ENCODE results near the gene STIP1. TPM values are rescaled to one million over a fixed set of nuclear protein-coding genes. Genes with fewer than 3 reads are reported as not detected.

The STIP1 gene
- total and polyA plus RNA-seq, 9 of the 15 experiments (the other 6 are each of a cell fraction or from before 2014, with no cell fraction given): 58.1 to 465 (median 346) TPM

DNA sequence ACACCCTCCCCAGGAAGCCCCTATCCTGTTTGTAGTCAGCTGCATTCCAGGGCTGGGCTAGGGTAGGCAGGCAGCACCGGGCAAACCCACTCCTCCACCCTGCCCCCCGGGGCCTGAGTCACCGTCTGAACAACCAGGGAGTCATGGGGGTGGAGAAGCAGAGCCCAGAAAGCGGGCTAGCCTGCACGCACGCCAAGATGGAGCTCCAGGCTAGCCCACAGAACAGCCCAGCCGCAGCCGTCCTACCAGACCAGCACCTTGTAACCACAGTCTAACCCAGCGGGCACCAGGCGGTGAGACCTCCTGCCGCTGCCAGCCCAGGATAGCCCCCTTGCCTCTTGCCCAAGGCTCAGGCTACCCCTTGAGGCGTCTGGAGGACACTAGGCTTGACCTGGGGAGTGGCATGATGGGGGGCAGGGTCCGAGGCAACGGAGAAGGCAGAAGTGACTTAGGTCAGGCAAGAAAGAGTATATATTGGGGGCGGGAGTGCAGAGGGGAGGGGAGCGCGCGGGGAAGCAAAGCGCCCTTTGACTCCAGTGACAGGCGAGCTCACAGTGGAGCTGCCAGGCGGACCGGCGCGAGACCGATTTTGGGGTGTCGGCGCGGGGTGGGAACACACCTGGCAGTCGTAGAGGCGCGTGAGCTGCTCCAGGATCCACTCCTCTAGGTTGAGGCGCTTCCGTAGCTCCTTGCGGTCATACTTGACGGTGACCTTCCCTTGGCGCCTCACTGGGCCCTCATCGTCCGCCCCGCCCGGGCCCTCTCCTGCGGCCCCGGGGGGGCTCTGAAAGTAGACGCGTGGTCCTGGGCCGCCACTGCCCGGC lies 60.0 kb downstream of the STIP1 start (continued):
- no peak for TF ChIP-seq ZNF764 (CRISPR knock-in tag; IDR thresholded peaks at IDR 0.05; ENCODE audit: low read depth)
- TF ChIP-seq, protein P1, sequence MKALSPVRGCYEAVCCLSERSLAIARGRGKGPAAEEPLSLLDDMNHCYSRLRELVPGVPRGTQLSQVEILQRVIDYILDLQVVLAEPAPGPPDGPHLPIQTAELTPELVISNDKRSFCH (CRISPR knock-in tag; IDR thresholded peaks at IDR 0.05): no peak
- TF ChIP-seq, protein P1 (tag; IDR thresholded peaks at IDR 0.05): no peak
- peak in 1 of 2 experiments; percentile 85; a peak in 2 of 4 replicates for TF ChIP-seq TEAD1 (CRISPR knock-in tag; IDR thresholded peaks at IDR 0.05)
- TF ChIP-seq, protein P2, sequence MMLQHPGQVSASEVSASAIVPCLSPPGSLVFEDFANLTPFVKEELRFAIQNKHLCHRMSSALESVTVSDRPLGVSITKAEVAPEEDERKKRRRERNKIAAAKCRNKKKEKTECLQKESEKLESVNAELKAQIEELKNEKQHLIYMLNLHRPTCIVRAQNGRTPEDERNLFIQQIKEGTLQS (IDR thresholded peaks at IDR 0.05): peak; percentile 86
- TF ChIP-seq, protein P2 (CRISPR knock-in tag; conservative IDR thresholded peaks at IDR 0.05): no peak
- TF ChIP-seq, protein P3, sequence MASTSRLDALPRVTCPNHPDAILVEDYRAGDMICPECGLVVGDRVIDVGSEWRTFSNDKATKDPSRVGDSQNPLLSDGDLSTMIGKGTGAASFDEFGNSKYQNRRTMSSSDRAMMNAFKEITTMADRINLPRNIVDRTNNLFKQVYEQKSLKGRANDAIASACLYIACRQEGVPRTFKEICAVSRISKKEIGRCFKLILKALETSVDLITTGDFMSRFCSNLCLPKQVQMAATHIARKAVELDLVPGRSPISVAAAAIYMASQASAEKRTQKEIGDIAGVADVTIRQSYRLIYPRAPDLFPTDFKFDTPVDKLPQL (IDR thresholded peaks at IDR 0.05; ENCODE audit: extremely low read depth, insufficient read length): no peak
- TF ChIP-seq SRSF3 (IDR thresholded peaks at IDR 0.05; ENCODE audit: insufficient read depth, low read length): no peak
- no peak for TF ChIP-seq SREBF1 (IDR thresholded peaks at IDR 0.05; ENCODE audit: borderline replicate concordance, low read depth, low read length)
- peak; percentile 21; the same call in 1 of the 2 replicates for TF ChIP-seq CTBP1 (IDR thresholded peaks at IDR 0.05; ENCODE audit: borderline replicate concordance)
- TF ChIP-seq ZNF77 (CRISPR knock-in tag; IDR thresholded peaks at IDR 0.05): no peak
- peak; percentile 72 for TF ChIP-seq SMARCE1 (IDR thresholded peaks at IDR 0.05)
- no peak for TF ChIP-seq EZH2 (IDR thresholded peaks at IDR 0.05; ENCODE audit: borderline replicate concordance, low read depth, low read length)
- no peak for TF ChIP-seq ZNF431 (CRISPR knock-in tag; IDR thresholded peaks at IDR 0.05)
- peak; percentile 55; the same call in 1 of the 2 replicates for TF ChIP-seq HDGF (IDR thresholded peaks at IDR 0.05)
- TF ChIP-seq, protein P4, sequence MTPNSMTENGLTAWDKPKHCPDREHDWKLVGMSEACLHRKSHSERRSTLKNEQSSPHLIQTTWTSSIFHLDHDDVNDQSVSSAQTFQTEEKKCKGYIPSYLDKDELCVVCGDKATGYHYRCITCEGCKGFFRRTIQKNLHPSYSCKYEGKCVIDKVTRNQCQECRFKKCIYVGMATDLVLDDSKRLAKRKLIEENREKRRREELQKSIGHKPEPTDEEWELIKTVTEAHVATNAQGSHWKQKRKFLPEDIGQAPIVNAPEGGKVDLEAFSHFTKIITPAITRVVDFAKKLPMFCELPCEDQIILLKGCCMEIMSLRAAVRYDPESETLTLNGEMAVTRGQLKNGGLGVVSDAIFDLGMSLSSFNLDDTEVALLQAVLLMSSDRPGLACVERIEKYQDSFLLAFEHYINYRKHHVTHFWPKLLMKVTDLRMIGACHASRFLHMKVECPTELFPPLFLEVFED (CRISPR knock-in tag; conservative IDR thresholded peaks at IDR 0.05): no peak
- TF ChIP-seq ZNF124 (CRISPR knock-in tag; IDR thresholded peaks at IDR 0.05): no peak
- no peak for TF ChIP-seq ZNF23 (CRISPR knock-in tag; IDR thresholded peaks at IDR 0.05)
- no peak for TF ChIP-seq NFYB (IDR thresholded peaks at IDR 0.05; ENCODE audit: extremely low read depth, insufficient read length)
- no peak for TF ChIP-seq ZBTB8A (IDR thresholded peaks at IDR 0.05; ENCODE audit: partially characterized antibody)
- no peak for TF ChIP-seq HMGXB4 (CRISPR knock-in tag; IDR thresholded peaks at IDR 0.05)
- no peak for TF ChIP-seq ZEB2 (IDR thresholded peaks at IDR 0.05)
- no peak for TF ChIP-seq ARID2 (IDR thresholded peaks at IDR 0.05)
- TF ChIP-seq ZKSCAN8 (CRISPR knock-in tag; IDR thresholded peaks at IDR 0.05): no peak
- TF ChIP-seq ZNF134 (CRISPR knock-in tag; conservative IDR thresholded peaks at IDR 0.05): no peak
